ENCODE measurements around the gene TPCN2.
A peak's percentile ranks its signal among the peaks of the same experiment; 100 is the strongest.

The TPCN2 gene

DNA sequence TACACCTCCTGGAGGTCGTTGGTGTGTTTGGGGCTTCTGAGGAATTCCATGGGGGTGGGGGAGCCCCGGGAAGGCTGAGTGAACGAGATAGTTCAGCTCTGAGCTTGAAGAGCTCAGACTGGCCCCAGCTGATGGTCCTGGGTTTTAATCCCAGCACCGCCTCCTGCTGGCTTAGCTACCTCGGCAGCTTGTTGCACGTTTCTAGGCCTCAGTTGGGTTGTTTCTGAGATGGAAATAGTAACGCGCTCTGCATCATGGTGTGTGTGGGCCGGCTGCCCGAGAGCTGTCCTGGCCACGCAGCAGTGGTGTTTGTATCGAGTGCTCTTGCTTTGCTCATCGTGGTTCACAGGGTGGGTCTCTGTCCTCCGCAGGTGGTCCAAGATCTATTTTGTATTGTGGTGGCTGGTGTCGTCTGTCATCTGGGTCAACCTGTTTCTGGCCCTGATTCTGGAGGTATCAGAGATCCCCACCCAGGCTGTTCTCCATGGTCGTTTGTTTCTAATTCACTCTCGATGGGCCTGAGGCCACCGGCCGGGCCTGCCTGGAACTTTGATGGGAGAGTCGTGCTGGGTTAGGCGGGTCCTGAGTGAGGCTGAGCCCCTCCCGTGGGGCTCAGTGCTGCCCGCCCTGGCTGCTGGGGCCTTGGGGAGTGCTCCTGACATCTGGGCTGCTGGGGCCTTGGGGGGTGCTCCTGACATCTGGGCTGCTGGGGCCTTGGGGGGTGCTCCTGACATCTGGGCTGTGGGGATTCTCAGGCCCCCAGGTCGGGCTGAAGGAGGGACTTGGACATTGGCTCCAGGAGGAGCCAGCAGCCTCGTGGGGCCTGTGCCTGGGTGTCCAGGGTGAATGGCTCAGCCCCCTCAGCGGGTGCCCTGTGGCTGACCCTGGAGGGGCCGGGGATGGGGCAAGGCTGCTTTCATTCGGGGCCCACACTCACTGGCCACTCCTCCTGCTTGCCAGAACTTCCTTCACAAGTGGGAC lies 37.7 kb downstream of the TPCN2 start:
- TF ChIP-seq, protein P1, sequence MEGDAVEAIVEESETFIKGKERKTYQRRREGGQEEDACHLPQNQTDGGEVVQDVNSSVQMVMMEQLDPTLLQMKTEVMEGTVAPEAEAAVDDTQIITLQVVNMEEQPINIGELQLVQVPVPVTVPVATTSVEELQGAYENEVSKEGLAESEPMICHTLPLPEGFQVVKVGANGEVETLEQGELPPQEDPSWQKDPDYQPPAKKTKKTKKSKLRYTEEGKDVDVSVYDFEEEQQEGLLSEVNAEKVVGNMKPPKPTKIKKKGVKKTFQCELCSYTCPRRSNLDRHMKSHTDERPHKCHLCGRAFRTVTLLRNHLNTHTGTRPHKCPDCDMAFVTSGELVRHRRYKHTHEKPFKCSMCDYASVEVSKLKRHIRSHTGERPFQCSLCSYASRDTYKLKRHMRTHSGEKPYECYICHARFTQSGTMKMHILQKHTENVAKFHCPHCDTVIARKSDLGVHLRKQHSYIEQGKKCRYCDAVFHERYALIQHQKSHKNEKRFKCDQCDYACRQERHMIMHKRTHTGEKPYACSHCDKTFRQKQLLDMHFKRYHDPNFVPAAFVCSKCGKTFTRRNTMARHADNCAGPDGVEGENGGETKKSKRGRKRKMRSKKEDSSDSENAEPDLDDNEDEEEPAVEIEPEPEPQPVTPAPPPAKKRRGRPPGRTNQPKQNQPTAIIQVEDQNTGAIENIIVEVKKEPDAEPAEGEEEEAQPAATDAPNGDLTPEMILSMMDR (IDR thresholded peaks at IDR 0.05; ENCODE audit: control insufficient read depth, insufficient read depth, low read depth, low read length, missing control alignments), result no peak
- no peak for DNase-seq (ENCODE audit: low read depth)
- no peak overlapping the region for H3K4me3 ChIP-seq (ENCODE audit: control insufficient read depth, low read depth, low read length)

DNA sequence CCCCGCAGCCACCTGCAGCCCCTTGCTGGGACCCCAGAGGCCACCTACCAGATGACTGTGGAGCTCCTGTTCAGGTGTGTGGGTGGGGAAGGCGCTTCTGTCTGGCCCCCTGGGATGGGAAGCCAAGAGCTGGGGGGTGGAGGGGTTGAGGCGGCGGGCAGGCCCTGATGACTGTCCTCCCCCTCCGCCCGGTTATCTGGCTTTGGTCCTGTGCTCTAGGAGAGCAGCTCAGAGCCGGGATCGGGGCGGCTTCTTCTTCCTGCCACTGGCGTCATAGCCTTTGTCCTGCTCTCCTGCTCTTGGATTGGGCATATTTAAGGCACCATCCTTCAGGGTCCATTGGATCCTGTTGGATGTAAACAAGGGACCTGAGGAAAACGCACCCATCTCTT lies 38.4 kb downstream of the TPCN2 start:
- H3K4me3 ChIP-seq (ENCODE audit: control insufficient read depth, low read depth, low read length), result no peak overlapping the region
- TF ChIP-seq, protein P1 (IDR thresholded peaks at IDR 0.05; ENCODE audit: control insufficient read depth, insufficient read depth, low read depth, low read length, missing control alignments), result no peak
- no peak for DNase-seq (ENCODE audit: low read depth)

DNA sequence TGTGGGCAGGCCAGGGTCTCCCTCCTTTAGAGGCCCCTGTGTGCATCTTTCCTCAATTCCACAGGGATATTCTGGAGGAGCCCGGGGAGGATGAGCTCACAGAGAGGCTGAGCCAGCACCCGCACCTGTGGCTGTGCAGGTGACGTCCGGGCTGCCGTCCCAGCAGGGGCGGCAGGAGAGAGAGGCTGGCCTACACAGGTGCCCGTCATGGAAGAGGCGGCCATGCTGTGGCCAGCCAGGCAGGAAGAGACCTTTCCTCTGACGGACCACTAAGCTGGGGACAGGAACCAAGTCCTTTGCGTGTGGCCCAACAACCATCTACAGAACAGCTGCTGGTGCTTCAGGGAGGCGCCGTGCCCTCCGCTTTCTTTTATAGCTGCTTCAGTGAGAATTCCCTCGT lies 39.1 kb downstream of the TPCN2 start:
- TF ChIP-seq, protein P1 (IDR thresholded peaks at IDR 0.05; ENCODE audit: control insufficient read depth, insufficient read depth, low read depth, low read length, missing control alignments), result no peak
- H3K4me3 ChIP-seq (ENCODE audit: control insufficient read depth, low read depth, low read length), result no peak overlapping the region
- no peak for DNase-seq (ENCODE audit: low read depth)

DNA sequence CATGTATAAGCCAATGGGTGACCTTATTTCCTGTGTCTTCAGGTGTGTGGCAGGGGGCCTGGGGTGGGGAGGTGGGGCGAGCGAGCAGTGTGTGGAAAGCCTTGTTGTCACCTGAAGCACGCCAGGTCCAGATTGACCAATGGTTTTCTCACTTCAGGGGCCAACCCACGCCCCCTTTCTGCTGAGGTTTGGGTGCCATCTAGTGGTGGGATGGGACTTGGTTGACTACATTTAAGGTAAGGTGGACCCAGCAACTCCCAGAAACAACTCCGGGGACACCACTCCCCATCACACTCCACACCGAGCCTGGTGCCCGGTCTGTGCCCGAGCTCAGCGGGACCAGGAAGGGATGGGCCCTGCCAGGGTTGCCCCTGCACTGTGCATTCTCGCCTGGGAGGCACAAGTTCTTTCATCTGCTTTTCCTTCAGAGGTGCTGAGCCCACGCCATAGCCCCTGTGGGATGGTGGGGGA lies 40.0 kb downstream of the TPCN2 start:
- no peak for DNase-seq (ENCODE audit: low read depth)
- H3K4me3 ChIP-seq (ENCODE audit: control insufficient read depth, low read depth, low read length), result no peak overlapping the region
- TF ChIP-seq, protein P1 (IDR thresholded peaks at IDR 0.05; ENCODE audit: control insufficient read depth, insufficient read depth, low read depth, low read length, missing control alignments), result peak; percentile 79

DNA sequence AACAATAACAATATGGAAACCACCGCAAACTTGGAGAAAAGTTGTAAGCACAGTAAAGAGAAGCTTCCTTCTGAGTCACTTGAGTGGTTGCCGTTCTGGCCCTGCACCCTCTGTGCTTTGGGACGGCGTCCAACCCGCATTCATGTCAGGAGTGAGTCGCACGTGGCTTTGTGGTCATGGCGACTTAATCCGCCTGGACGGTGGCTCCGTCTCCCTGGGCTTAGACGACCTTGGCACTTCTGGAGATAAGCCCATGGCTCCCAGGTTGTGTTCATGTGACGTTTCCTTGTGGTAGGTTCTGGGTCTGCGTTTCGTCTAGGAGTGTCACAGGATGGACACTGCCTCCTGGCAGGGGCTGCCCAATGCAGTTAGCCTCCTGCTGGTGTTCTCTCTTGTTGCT lies 40.5 kb downstream of the TPCN2 start:
- peak; percentile 34 for DNase-seq (ENCODE audit: low read depth)
- TF ChIP-seq, protein P1 (IDR thresholded peaks at IDR 0.05; ENCODE audit: control insufficient read depth, insufficient read depth, low read depth, low read length, missing control alignments), result peak; percentile 6
- H3K4me3 ChIP-seq (ENCODE audit: control insufficient read depth, low read depth, low read length), result no peak overlapping the region

DNA sequence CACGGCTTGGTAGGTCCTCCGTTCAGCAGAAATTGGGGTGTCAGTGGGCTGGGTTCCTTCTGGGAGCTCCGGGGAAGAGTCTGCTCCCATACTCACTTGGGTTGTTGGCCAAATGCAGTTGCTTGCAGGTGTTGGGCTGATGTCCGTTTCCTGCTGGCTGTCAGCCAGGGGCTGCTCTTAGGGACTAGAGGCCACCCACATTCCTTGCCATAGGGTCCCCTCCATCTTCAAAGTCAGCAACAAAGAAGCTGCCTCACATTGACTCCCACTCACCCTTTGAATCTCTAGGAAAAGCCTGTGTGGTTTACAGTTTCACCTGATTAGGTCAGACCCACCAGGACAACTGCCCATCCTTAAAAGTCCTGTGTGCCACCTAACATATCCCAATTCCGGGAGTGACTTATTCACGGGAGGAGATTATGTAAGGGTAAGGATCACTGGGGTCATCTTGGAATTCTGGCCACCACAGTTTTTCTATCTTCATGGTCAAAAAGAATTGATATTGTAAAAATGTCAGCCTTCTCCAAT lies 43.0 kb downstream of the TPCN2 start:
- H3K4me3 ChIP-seq (ENCODE audit: control insufficient read depth, low read depth, low read length), result no peak overlapping the region
- DNase-seq (ENCODE audit: low read depth), result no peak
- TF ChIP-seq, protein P1 (IDR thresholded peaks at IDR 0.05; ENCODE audit: control insufficient read depth, insufficient read depth, low read depth, low read length, missing control alignments), result no peak
